Lung (tissue), 12 donors: Measurements from ENCODE around the gene GIT1. TPM values are rescaled to one million over a fixed set of nuclear protein-coding genes. Genes with fewer than 3 reads are reported as not detected.

Experiments used
- ATAC-seq: fragments of 200-7000 bp; cut with Tn5 transposase; one replicate; pipeline ENCODE4 v1.9.1; 2020; ENCODE audit warnings: moderate number of reproducible peaks; ENCODE audit not compliant: insufficient read depth, low FRiP score
- DNase-seq, 3 donors: peaks; one replicate each; pipeline ENCODE4 v3.0.0-alpha.2; 2013 to 2017
- H3K27ac ChIP-seq, 2 donors: one replicate each; pipeline ENCODE4 v1.5.1; 2013; ENCODE audit warnings: mild to moderate bottlenecking in 2 of 2, moderate library complexity in 2 of 2, control low read depth in 1 of 2, inconsistent platforms in 1 of 2, low read depth in 1 of 2, low read length in 1 of 2
- H3K27me3 ChIP-seq, 3 donors: one replicate each; pipeline ENCODE4 v1.5.1; 2013; ENCODE audit warnings: low read length in 2 of 3; ENCODE audit not compliant: control insufficient read depth in 3 of 3, insufficient read depth in 3 of 3
- H3K36me3 ChIP-seq, 4 donors: one replicate each; pipeline ENCODE4 v1.5.1; 2013; ENCODE audit warnings: low read length in 4 of 4, mild to moderate bottlenecking in 1 of 4, moderate library complexity in 1 of 4; ENCODE audit not compliant: control insufficient read depth in 4 of 4, insufficient read depth in 4 of 4
- H3K4me1 ChIP-seq, 5 donors: one replicate each; pipeline ENCODE4 v1.5.1; 2013; ENCODE audit warnings: low read length in 5 of 5, mild to moderate bottlenecking in 2 of 5, moderate library complexity in 1 of 5; ENCODE audit not compliant: control insufficient read depth in 5 of 5, insufficient read depth in 5 of 5
- H3K4me3 ChIP-seq: one replicate; pipeline ENCODE4 v1.5.1; 2013; ENCODE audit warnings: mild to moderate bottlenecking, control low read depth, moderate library complexity
- H3K9ac ChIP-seq, 2 donors: one replicate each; pipeline ENCODE4 v1.5.1; 2013; ENCODE audit warnings: low read length in 2 of 2, control low read depth in 1 of 2; ENCODE audit not compliant: insufficient read depth in 1 of 2
- H3K9me3 ChIP-seq, 4 donors: one replicate each; pipeline ENCODE4 v1.5.1; 2013; ENCODE audit warnings: low read length in 3 of 4, mild to moderate bottlenecking in 1 of 4, moderate library complexity in 1 of 4; ENCODE audit not compliant: control insufficient read depth in 4 of 4, insufficient read depth in 3 of 4
- WGBS, 2 donors: extraction: QIAGEN DNeasy Blood & Tissue Kit; methylation state at CpG; one replicate each; pipeline ENCODE4 v1.1.7; 2013; 5-methylcytosine and 5-hydroxymethylcytosine counted together
- polyA plus RNA-seq, 2 donors: library from polyadenylated mRNA; stranded (reverse); fragments of 200-250 nt; gene quantifications; one replicate each; pipeline ENCODE4 v1.2.1, GENCODE V29; 2013
- total RNA-seq, 2 donors: library from RNA; depleted of rRNA in 1 of 2; stranded (reverse); fragments of >200 nt in 1 of 2; gene quantifications; one replicate each; pipeline ENCODE4 v1.2.1, GENCODE V29; 2014 to 2021
- TF ChIP-seq, protein P1 (sequence below): IDR thresholded peaks from 2 replicates; pipeline ENCODE4 v1.5.1; 2012; ENCODE audit warnings: mild to moderate bottlenecking; ENCODE audit errors: control extremely low read depth, extremely low read depth
- donor health status: control.
- donor health status: control.
- donor health status: Bipolar disorder and iron deficiency.
- donor health status: healthy.
- donor health status: DM: yes; HTN: yes; CAD: no.

GIT1 gene
- total and polyA plus RNA-seq, 4 donors = 29.8 to 49.9 (median 41.2) TPM

DNA sequence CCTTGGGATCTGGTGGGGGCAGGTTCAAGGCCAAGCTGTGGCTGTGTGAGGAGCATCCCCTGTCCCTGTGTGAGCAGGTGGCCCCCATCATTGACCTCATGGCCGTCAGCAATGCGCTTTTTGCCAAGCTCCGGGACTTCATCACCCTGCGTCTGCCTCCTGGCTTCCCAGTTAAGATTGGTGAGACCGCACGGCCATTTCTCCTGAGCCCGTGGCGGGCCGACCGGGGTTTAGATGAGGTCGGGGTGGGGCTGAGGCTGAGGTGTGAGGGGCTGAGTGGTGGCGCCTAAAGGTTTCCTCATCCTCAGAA lies 22.6 kb upstream of the GIT1 start:
- Histone ChIP-seq H3K9ac (no peak overlapping the region), H3K27me3 (peaks cover 0 to 26% (median 12%) of the 10 kb centered on the region in 3 donors), H3K27ac (no peak overlapping the region), H3K9me3 (no peaks in the 10 kb centered on the region), H3K4me3 (no peak overlapping the region), H3K4me1 (peaks cover 0 to 30% (median 17%) of the 10 kb centered on the region in 5 donors), H3K36me3 (no peaks in the 10 kb centered on the region)
- DNase-seq = no peak
- ATAC-seq = no peak
- TF ChIP-seq, protein P1, sequence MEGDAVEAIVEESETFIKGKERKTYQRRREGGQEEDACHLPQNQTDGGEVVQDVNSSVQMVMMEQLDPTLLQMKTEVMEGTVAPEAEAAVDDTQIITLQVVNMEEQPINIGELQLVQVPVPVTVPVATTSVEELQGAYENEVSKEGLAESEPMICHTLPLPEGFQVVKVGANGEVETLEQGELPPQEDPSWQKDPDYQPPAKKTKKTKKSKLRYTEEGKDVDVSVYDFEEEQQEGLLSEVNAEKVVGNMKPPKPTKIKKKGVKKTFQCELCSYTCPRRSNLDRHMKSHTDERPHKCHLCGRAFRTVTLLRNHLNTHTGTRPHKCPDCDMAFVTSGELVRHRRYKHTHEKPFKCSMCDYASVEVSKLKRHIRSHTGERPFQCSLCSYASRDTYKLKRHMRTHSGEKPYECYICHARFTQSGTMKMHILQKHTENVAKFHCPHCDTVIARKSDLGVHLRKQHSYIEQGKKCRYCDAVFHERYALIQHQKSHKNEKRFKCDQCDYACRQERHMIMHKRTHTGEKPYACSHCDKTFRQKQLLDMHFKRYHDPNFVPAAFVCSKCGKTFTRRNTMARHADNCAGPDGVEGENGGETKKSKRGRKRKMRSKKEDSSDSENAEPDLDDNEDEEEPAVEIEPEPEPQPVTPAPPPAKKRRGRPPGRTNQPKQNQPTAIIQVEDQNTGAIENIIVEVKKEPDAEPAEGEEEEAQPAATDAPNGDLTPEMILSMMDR = no peak
- 93% methylated on average over 12 of the region's 12 CpGs for WGBS, 2 donors

GRCh38 chr17:29611351-29612093 lies 22.1 kb upstream of the GIT1 start:
- TF ChIP-seq, protein P1 = no peak
- Histone ChIP-seq H3K27ac (no peak overlapping the region), H3K36me3 (no peaks in the 10 kb centered on the region), H3K27me3 (peaks cover 0 to 21% (median 7%) of the 10 kb centered on the region in 3 donors), H3K4me1 (peaks cover 0 to 24% (median 15%) of the 10 kb centered on the region in 5 donors), H3K9ac (no peak overlapping the region), H3K9me3 (no peaks in the 10 kb centered on the region), H3K4me3 (no peak overlapping the region)
- 96 to 97% methylated on average over 11 of the region's 11 CpGs for WGBS, 2 donors
- ATAC-seq = no peak
- no peak for DNase-seq

DNA sequence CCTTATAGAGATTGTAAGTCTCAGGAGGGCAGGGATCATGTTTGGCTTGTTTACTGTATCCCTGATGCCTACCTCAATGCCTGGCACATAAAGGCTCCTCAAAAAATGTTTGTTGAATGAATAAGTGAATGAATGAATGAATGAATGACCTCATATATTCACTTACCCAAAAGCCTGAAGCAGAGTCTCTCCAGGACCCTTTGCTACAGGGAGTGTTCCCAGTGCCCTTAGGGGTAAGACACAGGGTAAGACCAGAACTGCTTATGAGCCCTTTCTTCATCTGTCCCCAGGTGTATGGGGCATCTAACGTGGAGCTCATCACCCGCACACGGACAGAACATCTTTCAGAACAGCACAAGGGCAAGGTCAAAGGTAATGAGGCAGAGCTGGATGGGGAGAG lies 20.9 kb upstream of the GIT1 start:
- ATAC-seq (no peak), DNase-seq (no peak)
- Histone ChIP-seq H3K27ac (no peak overlapping the region), H3K27me3 (peaks cover 0 to 11% (median 2%) of the 10 kb centered on the region in 3 donors), H3K36me3 (no peaks in the 10 kb centered on the region), H3K4me1 (peaks cover 0 to 13% (median 7%) of the 10 kb centered on the region in 5 donors), H3K9me3 (no peaks in the 10 kb centered on the region), H3K9ac (no peak overlapping the region), H3K4me3 (no peak overlapping the region)
- WGBS, 2 donors = 88 to 93% methylated on average over 3 of the region's 3 CpGs
- TF ChIP-seq, protein P1 = no peak

- ATAC-seq (no peak), DNase-seq (no peak)
- Histone ChIP-seq H3K9ac (no peak overlapping the region), H3K36me3 (no peaks in the 10 kb centered on the region), H3K4me1 (peaks cover 0 to 6% (median 5%) of the 10 kb centered on the region in 5 donors), H3K9me3 (no peaks in the 10 kb centered on the region), H3K27ac (no peak overlapping the region), H3K4me3 (no peak overlapping the region), H3K27me3 (peaks cover 0 to 8% (median 2%) of the 10 kb centered on the region in 3 donors)
- TF ChIP-seq, protein P1 = no peak
- WGBS, 2 donors = 87 to 88% methylated on average over 15 of the region's 15 CpGs
Measured at GRCh38 chr17:29608986-29609385, 19.5 kb upstream of the GIT1 start.
